PFSK-1 (cell line): Measurements from ENCODE around the gene CYTH1.

ENCODE experiments used
- FOXP2 ChIP-seq: optimal IDR thresholded peaks from 2 replicates; pipeline ENCODE3; 2011; ENCODE audit warnings: borderline replicate concordance, control low read depth, inconsistent platforms; ENCODE audit not compliant: insufficient read depth; ENCODE audit errors: extremely low read length, extremely low read depth
- POLR2AphosphoS5 ChIP-seq: IDR thresholded peaks from 2 replicates; pipeline ENCODE4 v1.6.1; 2012; ENCODE audit warnings: low read depth, mild to moderate bottlenecking, control low read depth, low read length, moderate library complexity
- REST ChIP-seq, 2 experiments: IDR thresholded peaks; 2 replicates each; pipeline versions ENCODE4 v1.6.1 to v1.8.0; 2011 to 2012; ENCODE audit warnings: low read depth in 2 of 2, low read length in 2 of 2, control low read depth in 1 of 2, inconsistent platforms in 1 of 2, mild to moderate bottlenecking in 1 of 2, moderate library complexity in 1 of 2; ENCODE audit not compliant: insufficient read depth in 1 of 2
- SIN3A ChIP-seq: IDR thresholded peaks from 2 replicates; pipeline ENCODE4 v1.6.1; 2012; ENCODE audit warnings: mild to moderate bottlenecking, low read length, moderate library complexity, borderline replicate concordance; ENCODE audit not compliant: insufficient read depth
- TAF1 ChIP-seq: IDR thresholded peaks from 2 replicates; pipeline ENCODE4 v1.6.1; 2012; ENCODE audit warnings: low read length, control low read depth, borderline replicate concordance; ENCODE audit not compliant: insufficient read depth

CYTH1 gene

GRCh38 chr17:78664476-78665386 is 117.3 kb downstream of the CYTH1 start:
- TF ChIP-seq FOXP2 = no peak
- no peak for TF ChIP-seq POLR2AphosphoS5
- TF ChIP-seq TAF1 = no peak
- no peak for TF ChIP-seq SIN3A
- no peak for TF ChIP-seq REST (IDR thresholded peaks at IDR 0.05; ENCODE audit: insufficient read depth in 1 of 2, low read depth in 2 of 2, low read length in 2 of 2)

GRCh38 chr17:78661093-78661770 is 120.8 kb downstream of the CYTH1 start:
- TF ChIP-seq FOXP2 (no peak), REST (IDR thresholded peaks at IDR 0.05; ENCODE audit: insufficient read depth in 1 of 2, low read depth in 2 of 2, low read length in 2 of 2) (no peak), TAF1 (no peak), POLR2AphosphoS5 (no peak), SIN3A (no peak)

GRCh38 chr17:78659546-78659945 is 122.5 kb downstream of the CYTH1 start:
- TF ChIP-seq FOXP2 = no peak
- TF ChIP-seq SIN3A = no peak
- no peak for TF ChIP-seq POLR2AphosphoS5
- no peak for TF ChIP-seq TAF1
- TF ChIP-seq REST (IDR thresholded peaks at IDR 0.05; ENCODE audit: insufficient read depth in 1 of 2, low read depth in 2 of 2, low read length in 2 of 2) = no peak

GRCh38 chr17:78658281-78658785 is 123.7 kb downstream of the CYTH1 start:
- TF ChIP-seq SIN3A (no peak), TAF1 (no peak), REST (IDR thresholded peaks at IDR 0.05; ENCODE audit: insufficient read depth in 1 of 2, low read depth in 2 of 2, low read length in 2 of 2) (no peak), FOXP2 (no peak), POLR2AphosphoS5 (no peak)
